Glutamatergic neuron (in vitro differentiated cells): Measurements from ENCODE around the gene DEDD2. TPM values are rescaled to one million over a fixed set of nuclear protein-coding genes. Genes with fewer than 3 reads are reported as not detected.

Source experiments
- DNase-seq: peaks from one replicate; pipeline ENCODE4 v3.0.0; 2022
- H3K27ac Mint-ChIP-seq: one replicate; pipeline ENCODE4 v1.8.0; 2020; ENCODE audit warnings: mild to moderate bottlenecking, mixed read lengths, inconsistent platforms; ENCODE audit not compliant: unreplicated experiment
- H3K27me3 Mint-ChIP-seq: one replicate; pipeline ENCODE4 v1.8.0; 2020; ENCODE audit warnings: mild to moderate bottlenecking, moderate library complexity, mixed read lengths, inconsistent platforms; ENCODE audit not compliant: unreplicated experiment
- H3K36me3 Mint-ChIP-seq: one replicate; pipeline ENCODE4 v1.8.0; 2020; ENCODE audit warnings: mild to moderate bottlenecking, mixed read lengths, inconsistent platforms; ENCODE audit not compliant: unreplicated experiment
- H3K4me1 Mint-ChIP-seq: one replicate; pipeline ENCODE4 v1.8.0; 2020; ENCODE audit warnings: mild to moderate bottlenecking, low read depth, mixed read lengths, inconsistent platforms; ENCODE audit not compliant: unreplicated experiment
- H3K4me3 Mint-ChIP-seq: one replicate; pipeline ENCODE4 v1.8.0; 2020; ENCODE audit warnings: mild to moderate bottlenecking, mixed read lengths, inconsistent platforms; ENCODE audit not compliant: unreplicated experiment
- H3K9me3 Mint-ChIP-seq: one replicate; pipeline ENCODE4 v1.8.0; 2020; ENCODE audit warnings: mild to moderate bottlenecking, moderate library complexity, mixed read lengths, inconsistent platforms; ENCODE audit not compliant: unreplicated experiment
- total RNA-seq: library from RNA; stranded (reverse); fragmentation: NEBNext Ultra II Directional; extraction: Animal tissue kit (Norgen Biotek cat#: 25700); gene quantifications from one replicate; pipeline ENCODE4 v1.2.1, GENCODE V29; 2021; ENCODE audit not compliant: unreplicated experiment
- TF ChIP-seq, protein P1 (sequence below): fragments of 200-600 bp; sonication (generic); IDR thresholded peaks from one replicate; pipeline ENCODE4 v1.5.0; 2021; ENCODE audit not compliant: partially characterized antibody, unreplicated experiment

The DEDD2 gene
- total RNA-seq, 1 donor from 2014 or later, result 30.7 TPM

DNA sequence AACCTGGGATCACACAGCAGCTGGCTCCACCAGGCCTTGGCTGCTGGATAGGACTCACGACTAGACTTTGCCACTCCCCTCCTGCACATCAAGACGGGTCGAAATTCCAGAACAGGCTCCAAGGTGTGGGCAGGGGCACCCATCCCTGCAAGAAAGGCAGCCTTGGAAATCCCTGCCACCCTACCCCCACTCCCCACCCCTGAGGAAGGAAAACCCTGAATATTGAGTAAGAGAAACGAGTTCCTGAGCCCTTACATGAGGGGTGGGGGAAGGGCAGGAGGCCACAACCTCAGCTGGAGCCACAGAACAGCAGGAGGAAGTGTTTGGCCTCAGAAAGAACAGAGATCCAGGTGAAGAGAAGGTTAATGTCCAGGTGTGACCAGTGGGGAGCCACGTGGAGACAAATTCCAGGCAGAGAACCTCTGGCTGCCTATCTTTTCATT, 20.1 kb downstream of the DEDD2 start:
- Mint-ChIP-seq H3K4me3 (no peak overlapping the region), H3K36me3 (no peaks in the 10 kb centered on the region), H3K9me3 (peaks cover 5% of the 10 kb centered on the region), H3K27ac (no peak overlapping the region), H3K27me3 (peaks cover 9% of the 10 kb centered on the region), H3K4me1 (no peaks in the 10 kb centered on the region)
- no peak for DNase-seq
- TF ChIP-seq, protein P1, sequence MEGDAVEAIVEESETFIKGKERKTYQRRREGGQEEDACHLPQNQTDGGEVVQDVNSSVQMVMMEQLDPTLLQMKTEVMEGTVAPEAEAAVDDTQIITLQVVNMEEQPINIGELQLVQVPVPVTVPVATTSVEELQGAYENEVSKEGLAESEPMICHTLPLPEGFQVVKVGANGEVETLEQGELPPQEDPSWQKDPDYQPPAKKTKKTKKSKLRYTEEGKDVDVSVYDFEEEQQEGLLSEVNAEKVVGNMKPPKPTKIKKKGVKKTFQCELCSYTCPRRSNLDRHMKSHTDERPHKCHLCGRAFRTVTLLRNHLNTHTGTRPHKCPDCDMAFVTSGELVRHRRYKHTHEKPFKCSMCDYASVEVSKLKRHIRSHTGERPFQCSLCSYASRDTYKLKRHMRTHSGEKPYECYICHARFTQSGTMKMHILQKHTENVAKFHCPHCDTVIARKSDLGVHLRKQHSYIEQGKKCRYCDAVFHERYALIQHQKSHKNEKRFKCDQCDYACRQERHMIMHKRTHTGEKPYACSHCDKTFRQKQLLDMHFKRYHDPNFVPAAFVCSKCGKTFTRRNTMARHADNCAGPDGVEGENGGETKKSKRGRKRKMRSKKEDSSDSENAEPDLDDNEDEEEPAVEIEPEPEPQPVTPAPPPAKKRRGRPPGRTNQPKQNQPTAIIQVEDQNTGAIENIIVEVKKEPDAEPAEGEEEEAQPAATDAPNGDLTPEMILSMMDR, result no peak

DNA sequence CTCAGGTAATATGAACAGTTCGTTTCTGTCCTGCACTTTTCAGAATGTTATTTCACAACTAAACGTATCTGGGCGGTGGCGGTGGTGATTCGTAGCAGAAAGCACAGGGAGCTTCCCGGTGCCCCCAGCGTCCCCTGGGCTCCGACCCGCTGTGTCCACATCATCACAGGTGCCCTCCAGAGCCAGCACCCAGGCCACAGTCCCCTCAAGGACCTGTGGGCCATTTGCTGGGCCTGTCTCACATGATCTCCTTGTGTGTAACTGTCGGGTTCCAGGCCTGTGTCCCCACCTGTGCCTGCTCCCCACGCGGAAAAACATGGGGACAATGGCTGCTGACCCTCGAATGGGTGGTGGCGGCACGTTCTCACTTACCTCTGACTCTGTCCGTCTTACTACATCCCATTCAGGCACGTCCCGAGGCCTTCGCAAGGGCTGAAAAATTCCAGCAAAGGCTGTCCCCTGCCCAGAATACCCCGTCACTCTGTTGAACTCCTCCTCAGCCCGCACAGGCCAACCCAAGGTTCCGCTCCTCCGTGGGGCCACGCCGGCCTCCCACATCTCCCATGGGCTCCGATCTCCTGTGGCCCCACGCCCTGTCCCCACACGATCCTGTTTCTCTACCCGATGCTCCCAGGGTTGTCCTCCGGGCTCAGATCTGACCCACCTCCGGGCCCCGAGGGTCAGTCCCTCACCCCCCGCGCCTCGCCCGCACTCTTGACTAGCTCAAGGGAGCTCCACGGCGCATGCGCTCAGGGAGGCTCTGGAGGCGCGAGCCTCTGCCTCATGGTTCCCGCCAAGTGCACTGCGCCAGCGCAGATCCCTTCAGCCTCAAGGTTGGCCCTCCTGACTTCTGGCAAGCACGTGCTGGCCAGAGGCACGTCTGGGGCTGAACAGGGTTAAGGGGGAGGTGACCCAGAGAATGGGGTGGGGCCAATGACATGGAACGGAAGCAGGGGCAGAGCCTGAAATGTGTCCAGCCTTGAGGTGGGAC, 21.2 kb downstream of the DEDD2 start:
- DNase-seq, result no peak
- TF ChIP-seq, protein P1, result no peak
- H3K36me3 Mint-ChIP-seq, result no peaks in the 10 kb centered on the region
- no peak overlapping the region for H3K4me3 Mint-ChIP-seq
- H3K27ac Mint-ChIP-seq, result no peak overlapping the region
- peaks cover 5% of the 10 kb centered on the region for H3K27me3 Mint-ChIP-seq
- H3K4me1 Mint-ChIP-seq, result peaks cover 4% of the 10 kb centered on the region
- peaks cover 4% of the 10 kb centered on the region for H3K9me3 Mint-ChIP-seq

DNA sequence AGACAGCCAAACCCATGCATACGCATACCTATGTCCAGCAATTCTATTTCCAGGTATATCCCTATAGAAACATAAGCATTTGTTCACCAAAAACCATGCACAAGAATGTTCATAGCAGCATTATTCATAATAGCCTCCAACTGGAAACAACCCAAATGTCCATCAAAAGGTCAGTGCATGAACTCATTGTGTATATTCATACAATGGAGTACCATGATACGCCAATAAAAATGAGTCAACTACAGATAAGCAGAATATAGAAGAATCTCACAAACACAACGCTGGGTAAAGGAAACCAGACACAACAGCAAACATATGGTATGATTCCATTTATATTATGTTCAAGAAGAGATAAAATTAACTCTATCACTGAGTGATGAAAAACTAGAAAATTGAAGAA, 23.8 kb downstream of the DEDD2 start:
- peaks cover 7% of the 10 kb centered on the region for H3K4me1 Mint-ChIP-seq
- no peak for DNase-seq
- peaks cover 7% of the 10 kb centered on the region for H3K9me3 Mint-ChIP-seq
- H3K4me3 Mint-ChIP-seq, result no peak overlapping the region
- H3K27ac Mint-ChIP-seq, result no peak overlapping the region
- H3K36me3 Mint-ChIP-seq, result no peaks in the 10 kb centered on the region
- peaks cover 3% of the 10 kb centered on the region for H3K27me3 Mint-ChIP-seq
- TF ChIP-seq, protein P1, result no peak

DNA sequence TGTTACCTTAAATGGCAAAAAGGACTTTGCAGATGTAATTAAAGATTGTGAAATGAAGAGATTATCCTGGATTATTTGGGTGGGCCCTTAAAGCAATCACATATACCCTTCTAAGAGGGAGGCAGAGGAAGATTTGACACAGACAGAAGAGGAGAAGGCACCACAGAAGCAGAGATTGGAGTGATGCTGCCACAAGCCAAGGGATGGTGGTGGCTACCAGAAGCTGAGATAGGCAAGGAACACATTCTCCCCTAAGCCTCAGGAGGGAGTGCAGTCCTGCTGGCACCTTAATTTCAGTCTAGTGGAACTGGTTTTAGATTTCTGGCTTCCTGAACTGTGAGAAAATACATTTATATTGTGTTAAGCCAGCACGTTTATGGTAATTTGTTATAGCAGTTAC, 24.2 kb downstream of the DEDD2 start:
- TF ChIP-seq, protein P1, result no peak
- DNase-seq, result no peak
- Mint-ChIP-seq H3K27me3 (peaks cover 3% of the 10 kb centered on the region), H3K9me3 (peaks cover 7% of the 10 kb centered on the region), H3K4me1 (peaks cover 7% of the 10 kb centered on the region), H3K4me3 (no peak overlapping the region), H3K36me3 (no peaks in the 10 kb centered on the region), H3K27ac (no peak overlapping the region)

DNA sequence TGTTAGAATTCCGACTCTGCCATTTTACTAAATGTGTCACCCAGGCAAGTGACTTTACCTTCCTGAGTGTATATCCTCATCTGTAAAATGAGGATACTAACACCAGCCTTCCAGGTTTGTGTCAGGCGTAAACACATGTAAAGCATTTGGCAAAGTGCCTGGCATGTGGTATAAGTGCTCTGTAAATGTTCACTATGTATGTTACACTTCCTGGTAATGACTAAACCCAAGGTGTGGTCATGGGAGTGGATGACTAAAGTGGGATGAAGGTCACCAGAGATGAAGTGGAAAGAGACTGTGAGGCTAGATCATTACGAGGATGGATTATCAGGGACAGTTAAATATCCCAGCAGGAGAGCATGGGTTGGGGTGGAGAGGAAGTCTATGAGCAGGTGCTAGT, 25.6 kb downstream of the DEDD2 start:
- Mint-ChIP-seq H3K4me3 (peak overlapping the region; percentile 17), H3K27me3 (peaks cover 5% of the 10 kb centered on the region), H3K36me3 (peaks cover 2% of the 10 kb centered on the region), H3K4me1 (peaks cover 7% of the 10 kb centered on the region), H3K9me3 (peaks cover 5% of the 10 kb centered on the region), H3K27ac (no peak overlapping the region)
- TF ChIP-seq, protein P1, result no peak
- DNase-seq, result no peak
